HG03025 (cell line): ENCODE data around the gene UBE4B.
"Not testable (repeated sequence)": the region's sequence is repeated elsewhere in the genome, so short reads cannot be mapped to it uniquely, and the experiment has no call there.

Experiments used
- ATAC-seq: cut with Tn5 transposase; IDR thresholded peaks from one replicate; pipeline ENCODE4 v1.9.1; 2021; ENCODE audit warnings: mild to moderate bottlenecking, moderate library complexity; ENCODE audit not compliant: unreplicated experiment, low FRiP score

The UBE4B gene

DNA sequence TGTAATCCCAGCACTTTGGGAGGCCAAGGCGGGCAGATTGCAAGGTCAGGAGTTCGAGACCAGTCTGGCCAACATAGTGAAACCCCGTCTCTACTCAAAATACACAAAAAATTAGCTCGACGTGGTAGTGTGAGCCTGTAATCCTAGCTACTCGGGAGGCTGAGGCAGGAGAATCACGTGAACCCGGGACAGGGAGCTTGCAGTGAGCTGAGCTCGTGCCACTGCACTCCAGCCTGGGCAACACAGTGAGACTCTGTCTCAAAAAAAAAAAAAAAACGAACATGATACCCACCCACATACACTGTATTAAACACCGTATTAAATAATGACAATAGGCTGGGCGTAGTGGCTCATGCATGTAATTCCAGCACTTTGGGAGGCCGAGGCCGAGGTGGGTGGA is 172.4 kb downstream of the UBE4B start:
- ATAC-seq = not testable (repeated sequence)

DNA sequence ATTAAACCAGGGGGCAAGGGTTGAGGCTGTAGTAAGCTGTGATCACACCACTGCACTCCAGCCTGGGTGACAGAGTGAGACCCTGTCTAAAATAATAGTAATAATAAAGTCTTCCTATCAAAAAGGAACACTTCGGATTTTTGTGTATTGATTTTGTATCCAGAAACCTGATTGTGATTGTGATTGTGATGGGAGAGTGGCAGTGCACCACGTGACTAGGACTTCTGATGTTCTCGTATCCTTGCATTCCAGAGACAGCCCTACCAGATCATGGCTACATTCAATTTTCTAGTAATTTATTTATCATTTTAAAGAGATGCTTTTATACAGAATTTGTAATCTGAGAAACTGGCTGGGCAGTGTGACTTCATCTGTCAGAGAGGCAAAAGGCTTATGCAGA is 175.1 kb downstream of the UBE4B start:
- no peak for ATAC-seq

DNA sequence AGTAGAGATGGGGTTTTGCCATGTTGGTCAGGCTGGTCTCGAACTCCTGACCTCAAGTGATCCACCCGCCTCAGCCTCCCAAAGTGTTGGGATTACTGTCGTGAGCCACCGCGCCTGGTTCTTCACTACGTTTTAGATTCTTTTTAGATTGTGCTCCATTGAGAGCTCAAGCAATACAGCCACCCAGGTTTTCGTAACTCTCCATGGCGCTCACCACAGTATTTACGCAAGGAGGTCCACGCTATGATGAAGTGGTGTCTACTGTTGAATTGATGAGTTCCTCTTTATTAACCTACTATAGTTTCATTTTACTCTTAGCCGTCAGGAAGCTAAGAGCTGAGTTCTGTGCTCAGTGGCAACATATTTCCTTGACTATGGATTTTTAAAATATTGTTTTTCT is 175.8 kb downstream of the UBE4B start:
- ATAC-seq = no peak

DNA sequence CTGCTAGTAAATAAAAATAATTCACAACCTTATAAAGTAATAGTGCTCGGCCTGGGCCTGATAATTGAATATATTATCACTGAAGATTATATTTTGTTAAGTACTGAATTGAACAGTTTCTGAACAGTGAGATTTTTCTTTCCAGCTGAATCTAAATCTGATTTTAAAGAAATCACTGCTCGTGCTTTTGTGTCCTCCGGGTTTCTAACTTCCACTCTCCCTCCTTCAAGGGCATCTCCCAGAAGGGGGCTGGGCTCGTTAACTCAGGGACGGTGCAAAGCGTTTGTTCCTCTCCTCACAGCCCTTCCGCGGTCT is 176.8 kb downstream of the UBE4B start:
- ATAC-seq = peak; percentile 6

DNA sequence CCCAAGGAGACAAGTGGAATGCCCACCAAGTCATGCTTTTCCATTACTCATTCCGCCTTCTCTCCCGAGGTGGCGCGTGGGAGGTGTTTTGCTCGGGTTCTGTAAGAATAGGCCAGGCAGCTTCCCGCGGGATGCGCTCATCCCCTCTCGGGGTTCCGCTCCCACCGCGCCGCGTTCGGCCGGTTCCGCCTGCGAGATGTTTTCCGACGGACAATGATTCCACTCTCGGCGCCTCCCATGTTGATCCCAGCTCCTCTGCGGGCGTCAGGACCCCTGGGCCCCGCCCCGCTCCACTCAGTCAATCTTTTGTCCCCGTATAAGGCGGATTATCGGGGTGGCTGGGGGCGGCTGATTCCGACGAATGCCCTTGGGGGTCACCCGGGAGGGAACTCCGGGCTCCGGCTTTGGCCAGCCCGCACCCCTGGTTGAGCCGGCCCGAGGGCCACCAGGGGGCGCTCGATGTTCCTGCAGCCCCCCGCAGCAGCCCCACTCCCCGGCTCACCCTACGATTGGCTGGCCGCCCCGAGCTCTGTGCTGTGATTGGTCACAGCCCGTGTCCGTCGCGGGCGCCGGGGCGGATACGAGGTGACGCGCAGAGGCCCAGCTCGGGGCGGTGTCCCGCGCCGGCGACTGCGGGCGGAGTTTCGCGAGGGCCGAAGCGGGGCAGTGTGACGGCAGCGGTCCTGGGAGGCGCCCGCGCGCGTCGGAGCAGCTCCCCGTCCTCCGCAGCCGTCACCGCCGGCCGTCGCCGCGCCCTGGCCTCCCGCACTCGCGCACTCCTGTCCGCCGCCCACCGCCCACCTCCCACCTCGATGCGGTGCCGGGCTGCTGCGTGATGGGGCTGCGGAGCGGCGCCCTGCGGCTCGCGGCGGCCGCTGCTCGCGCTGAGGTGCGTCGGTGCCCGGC is 177.4 kb downstream of the UBE4B start, which contains the start of gene KIF1B:
TSS of gene KIF1B (plus strand) at position 666 of the 906 bp plus-strand sequence. CDS start 21,759 bp downstream, outside the sequence.
- peak; percentile 99 for ATAC-seq

DNA sequence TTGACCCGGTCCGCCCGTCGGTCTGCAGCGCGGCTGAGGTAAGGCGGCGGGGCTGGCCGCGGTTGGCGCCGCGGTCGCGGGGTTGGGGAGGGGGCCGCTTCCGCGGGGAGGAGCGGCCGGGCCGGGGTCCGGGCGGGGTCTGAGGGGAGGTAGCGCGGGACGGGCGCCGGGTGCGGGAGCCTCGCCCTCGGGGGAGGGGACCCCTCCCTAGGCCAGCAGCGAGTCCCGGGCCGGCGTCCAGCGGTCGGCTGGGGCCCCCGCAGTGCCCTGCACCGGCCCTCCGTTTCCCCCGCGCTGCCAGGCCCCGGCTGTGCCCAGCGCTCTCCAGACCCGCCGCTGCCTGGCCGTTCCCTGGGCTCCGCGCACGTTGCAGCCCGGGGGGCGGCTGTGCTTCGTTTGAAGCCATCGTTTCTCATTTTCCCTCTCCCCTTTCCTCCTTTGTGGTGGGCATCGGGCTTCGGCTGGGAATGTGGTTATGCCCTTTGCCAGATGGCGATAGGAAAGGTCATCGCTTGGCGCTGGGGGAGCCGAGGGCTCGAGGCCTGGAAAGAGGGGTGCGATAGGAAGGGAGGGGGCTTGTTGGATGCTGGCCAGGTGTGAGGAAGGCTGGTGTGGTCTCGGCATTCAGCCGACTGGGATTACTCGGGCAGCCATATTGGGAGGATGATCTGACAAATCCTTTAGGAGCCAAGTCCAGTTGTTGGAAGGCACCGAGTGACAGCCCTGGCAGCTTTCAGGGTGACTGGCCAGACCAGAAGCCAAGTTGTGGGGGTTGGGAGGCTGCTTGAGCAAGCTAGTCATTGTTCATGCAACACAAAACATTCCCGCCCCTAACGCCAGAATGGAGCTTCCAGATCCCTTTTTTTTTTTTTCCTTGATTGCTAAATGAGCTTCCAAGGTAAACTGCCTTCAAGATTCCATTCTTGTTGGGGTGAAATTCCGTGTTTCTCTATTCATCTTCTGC is 178.4 kb downstream of the UBE4B start:
- peak; percentile 2 for ATAC-seq

DNA sequence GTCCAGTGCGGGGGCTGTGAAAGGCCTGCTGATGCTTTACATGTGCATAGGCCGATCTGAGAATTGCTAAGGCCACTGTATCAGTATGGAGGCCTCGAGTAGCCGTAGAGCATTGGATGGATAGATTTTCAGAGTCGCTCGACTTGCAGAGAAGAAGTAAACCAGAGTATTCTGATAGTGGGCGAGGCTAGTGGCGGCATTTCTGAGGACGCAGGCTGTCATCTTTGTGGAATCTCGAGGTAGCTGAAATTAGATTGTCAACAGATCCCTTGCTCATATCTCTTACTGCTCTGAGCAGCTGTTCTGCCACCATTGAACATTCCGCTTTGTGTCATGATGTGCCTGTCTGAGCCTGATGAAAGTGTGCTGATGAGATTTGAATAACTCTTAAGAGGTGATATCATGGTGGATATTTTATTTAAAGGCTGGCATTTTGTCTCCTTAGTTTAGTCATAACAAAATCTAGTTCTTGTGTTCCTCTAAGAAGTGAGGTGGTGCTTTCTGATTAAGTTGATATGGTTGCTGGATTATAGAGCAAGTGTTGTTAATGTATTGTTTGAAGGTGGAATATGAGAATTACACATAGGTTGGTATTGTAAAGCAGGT is 179.2 kb downstream of the UBE4B start:
- ATAC-seq = no peak

DNA sequence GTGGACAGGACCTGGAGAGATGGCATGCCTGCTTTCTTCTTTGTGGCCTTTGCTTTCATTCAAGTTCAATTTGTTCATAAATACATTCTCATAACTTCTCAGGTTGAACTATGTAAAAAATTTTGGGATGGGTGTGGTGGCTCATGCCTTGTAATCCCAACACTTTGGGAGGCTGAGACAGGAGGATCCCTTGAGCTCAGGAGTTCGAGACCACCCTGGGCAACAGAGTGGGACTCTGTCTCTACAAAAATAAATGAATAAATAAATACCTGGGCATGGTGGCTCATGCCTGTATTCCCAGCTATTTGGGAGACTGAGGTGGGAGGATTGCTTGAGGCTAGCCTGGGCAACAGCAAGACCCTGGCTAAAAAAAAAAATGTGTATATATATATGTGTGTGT is 179.7 kb downstream of the UBE4B start:
- ATAC-seq = no peak

DNA sequence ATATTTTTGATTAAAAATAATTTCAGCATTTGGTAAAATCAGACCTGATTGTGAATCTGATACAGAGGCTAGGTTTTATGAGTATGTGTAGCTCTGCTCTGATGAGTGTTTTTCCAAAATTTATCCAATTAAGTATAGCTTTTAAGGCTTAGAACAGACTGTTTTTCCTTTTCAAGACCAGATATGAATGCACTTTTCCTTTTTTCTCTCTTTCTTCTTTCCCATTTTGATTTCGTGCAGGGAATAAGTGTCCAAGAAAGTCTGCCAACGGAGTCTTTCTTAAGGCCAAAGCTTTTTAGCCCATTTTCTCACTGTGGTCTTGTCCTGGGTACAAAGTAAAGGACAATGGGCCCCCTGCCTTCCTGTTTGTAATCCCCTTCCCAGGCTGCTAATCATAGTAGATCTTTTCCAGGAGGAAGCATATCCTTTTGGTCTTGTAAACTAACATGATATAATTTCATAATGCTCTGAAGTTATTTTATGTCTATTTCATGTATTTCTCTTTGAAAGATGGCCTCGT is 180.5 kb downstream of the UBE4B start:
- no peak for ATAC-seq

DNA sequence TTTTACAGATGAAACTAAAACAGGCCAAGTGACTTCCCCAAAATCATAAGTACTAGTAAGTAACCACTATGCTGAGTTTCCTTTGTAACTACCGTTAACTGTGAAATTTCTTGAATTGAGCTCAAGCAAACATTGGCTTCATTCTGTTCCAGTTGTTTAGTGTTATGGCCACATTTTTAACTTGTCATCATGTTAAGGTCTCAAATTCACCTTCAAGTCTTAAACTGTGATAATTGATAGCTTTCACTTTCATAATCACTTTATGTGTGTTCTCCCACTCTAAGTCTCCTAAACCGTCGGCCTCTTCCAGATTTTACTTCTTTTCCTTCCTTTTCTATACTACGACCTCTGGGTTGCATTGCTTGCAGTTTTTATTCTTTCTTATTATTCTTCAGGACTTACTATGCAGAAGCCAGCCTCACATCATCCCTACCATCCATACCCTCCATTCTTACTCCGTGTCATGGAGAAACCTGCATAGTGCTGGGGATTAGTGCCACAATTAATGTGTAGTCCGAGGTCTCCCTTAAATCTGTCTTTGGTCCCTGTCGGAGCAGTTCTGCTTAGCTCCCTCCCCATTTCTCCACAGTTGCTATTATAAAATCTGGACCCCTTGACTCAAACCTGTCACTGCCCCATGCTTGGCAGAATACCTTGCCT is 183.5 kb downstream of the UBE4B start:
- ATAC-seq = no peak

DNA sequence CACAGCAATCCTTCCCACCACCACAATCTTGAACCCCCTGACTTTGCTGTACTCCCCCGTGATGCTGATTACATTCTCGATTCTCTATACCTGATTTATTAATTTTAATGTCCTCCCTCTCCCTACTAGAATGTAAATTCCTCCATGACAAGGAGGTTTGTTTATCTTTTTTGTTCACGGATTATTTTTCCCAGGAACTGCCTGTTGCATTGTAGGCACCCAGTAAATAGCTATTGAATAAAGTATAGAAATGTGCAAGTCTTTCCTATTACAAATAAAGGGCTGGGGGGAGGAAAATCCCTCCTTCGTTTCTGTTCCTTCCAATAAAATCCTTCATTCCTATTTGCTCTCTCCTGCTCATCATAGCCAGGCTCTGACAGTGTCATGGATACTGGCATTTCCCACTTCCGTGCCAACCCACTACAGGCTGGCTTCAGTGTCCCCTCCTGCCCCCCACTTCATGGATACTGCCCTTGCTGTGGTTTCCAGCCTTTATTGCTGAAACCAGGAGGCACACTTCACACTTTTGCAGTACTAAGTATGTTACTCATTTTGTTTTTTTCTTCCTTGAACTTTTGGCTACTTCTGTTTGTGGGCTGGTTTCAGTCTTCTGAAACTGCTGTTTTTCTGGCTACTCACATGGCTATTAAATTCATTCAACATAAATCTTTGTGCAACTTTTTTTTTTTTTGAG is 185.1 kb downstream of the UBE4B start:
- ATAC-seq = no peak

DNA sequence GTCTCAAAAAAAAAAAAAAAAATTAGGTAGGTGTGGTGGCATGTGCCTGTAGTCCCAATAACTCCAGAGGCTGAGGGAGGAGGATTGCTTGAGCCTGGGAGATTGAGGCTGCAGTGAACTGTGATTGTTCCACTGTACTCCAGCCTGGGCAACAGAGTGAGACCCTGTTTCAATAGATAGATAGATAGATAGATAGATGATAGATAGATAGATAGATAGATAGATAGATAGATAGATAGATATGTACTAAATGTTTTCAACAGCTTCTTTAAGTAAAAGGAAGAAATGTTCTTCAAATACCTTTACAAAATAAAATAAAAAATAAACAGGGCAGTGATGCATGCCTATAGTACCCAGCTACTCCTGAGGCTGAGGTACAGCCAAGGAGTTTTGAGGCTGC is 187.4 kb downstream of the UBE4B start:
- ATAC-seq = no peak

DNA sequence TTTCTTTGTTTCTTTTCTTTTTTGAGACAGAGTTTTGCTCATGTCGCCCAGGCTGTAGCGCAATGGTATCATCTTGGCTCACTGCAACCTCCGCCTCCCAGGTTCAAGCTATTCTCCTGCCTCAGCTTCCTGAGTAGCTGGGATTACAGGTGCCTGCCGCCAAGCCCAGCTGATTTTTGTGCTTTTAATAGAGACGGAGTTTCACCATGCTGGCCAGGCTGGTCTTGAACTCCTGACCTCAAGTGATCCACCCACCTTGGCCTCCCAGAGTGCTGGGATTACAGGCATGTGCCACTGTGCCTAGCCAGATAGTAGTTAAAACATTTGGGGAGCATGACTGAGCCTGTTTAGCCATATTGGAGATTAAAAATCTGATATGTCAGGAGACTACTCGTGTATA is 187.9 kb downstream of the UBE4B start:
- not testable (repeated sequence) for ATAC-seq

DNA sequence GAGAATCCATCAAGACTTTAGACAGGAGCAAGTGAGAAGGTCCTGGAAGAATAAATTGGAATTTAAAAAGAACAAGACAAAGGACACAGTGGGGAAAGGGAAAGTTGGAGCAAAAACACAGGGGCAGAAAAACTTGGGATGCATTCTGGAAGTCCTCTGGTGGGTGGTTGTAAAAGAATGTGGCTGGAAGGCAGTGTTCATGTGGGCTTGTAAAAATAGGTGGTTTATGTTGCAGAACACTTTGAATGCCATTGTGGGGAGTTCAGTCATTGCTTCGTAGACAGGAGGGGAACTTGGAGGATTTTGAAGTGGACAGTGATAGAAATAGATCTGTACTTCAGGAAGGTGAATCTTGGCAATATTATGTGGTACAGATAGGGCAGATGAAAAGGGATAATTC is 192.8 kb downstream of the UBE4B start:
- ATAC-seq = no peak

DNA sequence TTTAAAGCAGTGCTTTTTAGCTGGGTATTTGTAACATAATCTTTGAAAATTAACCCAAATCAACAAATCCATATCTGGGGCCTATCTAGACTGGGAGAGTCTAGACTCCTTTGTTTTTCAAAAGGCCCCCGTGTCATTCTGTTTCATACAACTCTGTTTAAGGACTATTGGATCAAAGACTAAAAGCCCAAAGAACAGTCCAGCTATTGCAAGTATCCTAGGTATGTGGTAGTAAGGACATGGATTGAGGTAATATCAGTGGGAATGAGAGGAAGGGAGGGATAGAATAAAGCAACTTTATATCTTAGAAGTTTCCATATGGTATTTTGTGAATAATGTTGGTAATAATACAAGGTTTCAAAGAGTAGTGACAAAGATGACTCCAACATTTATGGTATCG is 195.8 kb downstream of the UBE4B start:
- ATAC-seq = no peak

DNA sequence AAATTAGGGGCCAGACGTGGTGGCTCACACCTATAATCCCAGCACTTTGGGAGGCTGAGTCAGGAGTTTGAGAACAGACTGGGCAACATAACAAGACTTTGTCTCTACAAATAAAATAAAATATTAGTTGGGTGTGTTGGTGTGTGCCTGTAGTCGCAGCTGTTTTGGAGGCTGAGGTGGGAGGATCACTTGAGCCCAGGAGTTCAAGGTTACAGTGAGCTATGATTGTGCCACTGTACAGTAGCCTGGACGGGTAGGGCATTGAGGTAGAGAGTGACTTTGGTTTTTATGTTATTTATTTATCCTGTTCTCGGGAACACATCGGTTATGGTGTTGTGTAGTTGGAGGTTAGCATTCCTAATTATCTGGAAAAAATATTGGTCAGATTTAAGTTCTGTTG is 197.1 kb downstream of the UBE4B start:
- no peak for ATAC-seq
